Upper lobe of left lung (tissue), 6 donors: ENCODE data around the gene FAM180A. TPM values are rescaled to one million over a fixed set of nuclear protein-coding genes. Genes with fewer than 3 reads are reported as not detected.

Source experiments
- ATAC-seq, 2 donors: fragments of 200-7000 bp; cut with Tn5 transposase; one replicate each; pipeline ENCODE4 v1.9.1; 2022; ENCODE audit warnings: mild to moderate bottlenecking in 2 of 2, moderate library complexity in 2 of 2; ENCODE audit not compliant: low FRiP score in 2 of 2
- DNase-seq, 2 donors: peaks; one replicate each; pipeline ENCODE4 v3.0.0-alpha.2; 2019 to 2020
- H3K27ac ChIP-seq, 4 donors: fragments of 200-600 bp; sonication (generic); one replicate each; pipeline ENCODE4 v1.5.1; 2016 to 2019
- H3K27me3 ChIP-seq, 4 donors: fragments of 200-600 bp; sonication (generic); one replicate each; pipeline ENCODE4 v1.5.1; 2017 to 2019
- H3K36me3 ChIP-seq, 4 donors: fragments of 200-600 bp; sonication (generic); one replicate each; pipeline ENCODE4 v1.5.1; 2016 to 2019
- H3K4me1 ChIP-seq, 4 donors: fragments of 200-600 bp; sonication (generic); one replicate each; pipeline ENCODE4 v1.5.1; 2018 to 2019
- H3K4me3 ChIP-seq, 4 donors: fragments of 200-600 bp; sonication (generic); one replicate each; pipeline ENCODE4 v1.5.1; 2017 to 2019; ENCODE audit warnings: mild to moderate bottlenecking in 2 of 4, moderate library complexity in 1 of 4
- H3K9me3 ChIP-seq, 4 donors: fragments of 200-600 bp; sonication (generic); one replicate each; pipeline ENCODE4 v1.5.1; 2018 to 2019
- EP300 ChIP-seq, 4 donors: sonication (generic); formaldehyde crosslinking; IDR thresholded peaks; one replicate each; pipeline ENCODE4 v1.5.1; 2017; ENCODE audit warnings: antibody characterized with exemption in 4 of 4, control low read depth in 2 of 4
- POLR2A ChIP-seq, 4 donors: fragments of 450-650 bp; IDR thresholded peaks; one replicate each; pipeline ENCODE4 v1.5.1; 2016 to 2017; ENCODE audit warnings: antibody characterized with exemption in 4 of 4, mild to moderate bottlenecking in 2 of 4
- POLR2AphosphoS5 ChIP-seq, 2 donors: sonication (generic); formaldehyde crosslinking; IDR thresholded peaks; one replicate each; pipeline ENCODE4 v1.5.1; 2017; ENCODE audit warnings: antibody characterized with exemption in 2 of 2
- WGBS, 2 donors: methylation state at CpG; one replicate each; pipeline ENCODE4 v1.1.5; 2017 to 2018; 5-methylcytosine and 5-hydroxymethylcytosine counted together
- total RNA-seq, 6 donors: library from RNA; depleted of rRNA in 4 of 6; stranded (reverse); fragments of >200 nt in 4 of 6; gene quantifications; one replicate each; pipeline versions ENCODE4 v1.1.0 to v1.2.1, GENCODE V29; 2016 to 2021
- TF ChIP-seq, protein P1 (sequence below), 6 experiments: fragments of 450-650 bp in 4 of 6; fragments of 200-600 bp in 2 of 6; sonication (generic) in 2 of 6; IDR thresholded peaks; one replicate each; pipeline ENCODE4 v1.5.1; 2016 to 2019; ENCODE audit warnings: antibody characterized with exemption in 6 of 6
- donor health status: DM: no; HTN: no; CAD: no; lungs with moderate emphysema.
- donor health status: DM: no; HTN: yes; CAD: no; lungs with severe emphysema.

Gene FAM180A
- total RNA-seq, 6 donors from 2014 or later: 1.0 to 4.8 (median 2.5) TPM; not detected in 2

DNA sequence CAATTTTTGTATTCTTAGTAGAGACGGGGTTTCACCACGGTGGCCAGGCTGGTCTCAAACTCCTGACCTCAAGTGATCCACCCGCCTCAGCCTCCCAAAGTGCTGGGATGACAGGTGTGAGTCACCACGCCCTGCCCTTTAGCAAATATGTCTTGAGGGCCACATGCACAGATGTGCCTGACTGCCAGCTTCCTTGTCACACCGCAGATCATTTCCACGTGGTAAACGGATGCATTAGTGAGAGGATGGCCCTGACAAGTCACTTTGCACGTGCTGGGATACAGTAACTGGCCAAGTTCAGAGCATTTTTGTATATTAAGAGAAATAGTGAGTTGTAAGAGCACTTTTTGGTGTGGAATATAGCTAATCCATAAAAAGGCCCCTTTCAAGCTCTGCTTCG is 44.3 kb upstream of the FAM180A start:
- DNase-seq: no peak
- Histone ChIP-seq H3K4me3 (no peak overlapping the region), H3K4me1 (peaks cover 0 to 7% (median 0%) of the 10 kb centered on the region in 4 donors), H3K27me3 (no peaks in the 10 kb centered on the region), H3K27ac (no peak overlapping the region), H3K9me3 (no peaks in the 10 kb centered on the region), H3K36me3 (no peaks in the 10 kb centered on the region)
- TF ChIP-seq POLR2AphosphoS5 (IDR thresholded peaks at IDR 0.05): no peak
- TF ChIP-seq EP300 (IDR thresholded peaks at IDR 0.05): no peak
- no peak for TF ChIP-seq POLR2A (IDR thresholded peaks at IDR 0.05)
- TF ChIP-seq, protein P1, sequence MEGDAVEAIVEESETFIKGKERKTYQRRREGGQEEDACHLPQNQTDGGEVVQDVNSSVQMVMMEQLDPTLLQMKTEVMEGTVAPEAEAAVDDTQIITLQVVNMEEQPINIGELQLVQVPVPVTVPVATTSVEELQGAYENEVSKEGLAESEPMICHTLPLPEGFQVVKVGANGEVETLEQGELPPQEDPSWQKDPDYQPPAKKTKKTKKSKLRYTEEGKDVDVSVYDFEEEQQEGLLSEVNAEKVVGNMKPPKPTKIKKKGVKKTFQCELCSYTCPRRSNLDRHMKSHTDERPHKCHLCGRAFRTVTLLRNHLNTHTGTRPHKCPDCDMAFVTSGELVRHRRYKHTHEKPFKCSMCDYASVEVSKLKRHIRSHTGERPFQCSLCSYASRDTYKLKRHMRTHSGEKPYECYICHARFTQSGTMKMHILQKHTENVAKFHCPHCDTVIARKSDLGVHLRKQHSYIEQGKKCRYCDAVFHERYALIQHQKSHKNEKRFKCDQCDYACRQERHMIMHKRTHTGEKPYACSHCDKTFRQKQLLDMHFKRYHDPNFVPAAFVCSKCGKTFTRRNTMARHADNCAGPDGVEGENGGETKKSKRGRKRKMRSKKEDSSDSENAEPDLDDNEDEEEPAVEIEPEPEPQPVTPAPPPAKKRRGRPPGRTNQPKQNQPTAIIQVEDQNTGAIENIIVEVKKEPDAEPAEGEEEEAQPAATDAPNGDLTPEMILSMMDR (IDR thresholded peaks at IDR 0.05): no peak
- WGBS, 2 donors: 89 to 91% methylated on average over 9 of the region's 9 CpGs
- no peak for ATAC-seq

DNA sequence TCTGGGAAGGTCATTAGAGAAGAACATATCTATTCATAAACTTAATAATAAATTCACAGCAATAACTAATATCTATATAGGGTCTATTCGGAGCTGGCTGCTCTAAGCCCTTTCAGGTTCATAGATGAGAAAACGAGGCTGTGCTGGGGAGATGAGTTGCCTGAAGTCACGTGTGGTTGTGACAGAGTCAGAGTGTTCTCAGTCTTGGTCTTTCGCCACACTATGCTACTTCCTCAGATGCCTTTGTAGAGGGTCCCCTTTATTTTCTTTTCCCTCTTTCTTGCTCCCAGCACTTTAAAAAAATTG is 43.7 kb upstream of the FAM180A start:
- peak in 1 of 2 donors; percentile 32 for DNase-seq
- Histone ChIP-seq H3K27me3 (no peaks in the 10 kb centered on the region), H3K4me3 (no peak overlapping the region), H3K36me3 (no peaks in the 10 kb centered on the region), H3K27ac (no peak overlapping the region), H3K9me3 (no peaks in the 10 kb centered on the region), H3K4me1 (peaks cover 0 to 7% (median 0%) of the 10 kb centered on the region in 4 donors)
- TF ChIP-seq POLR2AphosphoS5 (IDR thresholded peaks at IDR 0.05): no peak
- WGBS, 2 donors: 54 to 73% methylated on average over 4 of the region's 4 CpGs
- ATAC-seq: no peak

DNA sequence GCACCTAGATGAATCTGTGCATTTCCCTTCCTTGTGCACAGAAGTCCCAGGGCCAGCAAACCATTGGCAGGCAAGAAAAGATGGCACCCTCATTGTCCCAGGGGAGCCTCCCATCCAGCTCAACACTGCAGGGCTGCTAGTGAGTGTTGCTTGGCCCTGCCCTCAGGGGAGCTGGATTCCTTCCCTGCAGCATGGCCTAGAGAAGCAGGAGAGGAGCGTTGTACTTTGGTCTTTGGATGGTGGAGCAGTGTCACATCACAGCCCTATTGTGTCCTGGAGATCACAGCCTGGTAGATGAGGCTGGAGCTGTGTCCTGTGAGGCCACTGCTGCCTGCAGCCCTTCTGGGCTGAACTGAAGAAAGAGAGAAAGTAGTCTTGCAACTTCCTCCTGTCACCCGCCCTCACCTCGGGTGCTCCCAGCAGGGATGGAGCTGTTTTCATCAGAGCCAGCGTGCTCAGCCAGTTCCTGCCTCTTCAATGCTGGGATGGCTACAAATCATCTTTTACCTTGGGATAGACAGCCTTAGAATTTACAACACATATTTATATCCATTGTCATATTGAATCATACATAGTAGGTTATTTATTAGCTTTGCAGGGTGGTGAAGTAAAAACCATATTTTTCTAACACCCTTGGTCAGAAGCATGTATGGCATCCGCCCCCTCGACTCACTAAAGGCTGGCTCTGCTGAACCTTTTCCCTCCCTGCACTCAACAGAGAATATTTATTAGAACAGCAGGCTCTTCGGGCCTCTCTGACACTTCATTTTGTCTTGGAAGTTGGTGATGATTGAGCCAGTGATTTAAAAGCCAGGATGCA is 43.1 kb upstream of the FAM180A start:
- H3K4me3 ChIP-seq: no peak overlapping the region
- TF ChIP-seq POLR2AphosphoS5 (IDR thresholded peaks at IDR 0.05) (no peak), EP300 (IDR thresholded peaks at IDR 0.05) (no peak)
- TF ChIP-seq, protein P1 (IDR thresholded peaks at IDR 0.05): no peak
- DNase-seq (peak in 1 of 2 donors; percentile 32), ATAC-seq (no peak)
- H3K9me3 ChIP-seq: no peaks in the 10 kb centered on the region
- peaks cover 0 to 7% (median 0%) of the 10 kb centered on the region in 4 donors for H3K4me1 ChIP-seq
- H3K27me3 ChIP-seq: no peaks in the 10 kb centered on the region
- no peak overlapping the region for H3K27ac ChIP-seq
- H3K36me3 ChIP-seq: no peaks in the 10 kb centered on the region
- WGBS, 2 donors: 63 to 68% methylated on average over 7 of the region's 7 CpGs

DNA sequence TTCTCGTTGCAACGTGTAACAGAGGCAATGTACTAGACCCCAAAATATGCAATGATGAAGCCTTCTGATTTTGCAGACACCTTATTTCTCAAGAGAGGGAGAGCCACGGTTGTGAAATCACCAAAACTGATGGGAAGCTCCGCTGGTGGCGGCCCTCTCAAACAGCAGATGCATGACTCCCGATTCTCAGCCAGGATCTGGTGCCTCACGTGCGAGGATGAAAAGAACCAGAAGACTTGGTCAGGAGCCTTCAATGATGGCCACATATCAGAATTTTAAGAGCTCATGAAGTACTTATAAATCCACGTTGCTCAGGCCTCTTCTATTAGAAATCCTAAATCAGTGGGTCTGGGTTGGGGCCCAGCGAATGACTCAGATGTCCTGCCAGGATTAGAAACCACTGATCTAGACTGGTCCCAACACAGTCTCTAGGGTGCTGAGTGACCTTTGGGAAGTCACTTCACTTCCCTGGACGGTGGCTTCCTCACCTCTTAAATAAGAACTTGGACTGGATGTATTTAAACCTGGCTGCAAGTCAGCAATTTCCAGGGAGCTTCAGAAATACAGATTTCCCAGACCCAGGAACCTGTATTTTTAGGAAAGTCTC is 41.9 kb upstream of the FAM180A start:
- DNase-seq: no peak
- H3K4me1 ChIP-seq: peaks cover 0 to 7% (median 0%) of the 10 kb centered on the region in 4 donors
- no peak overlapping the region for H3K4me3 ChIP-seq
- no peaks in the 10 kb centered on the region for H3K36me3 ChIP-seq
- WGBS, 2 donors: 79 to 91% methylated on average over 11 of the region's 11 CpGs
- H3K9me3 ChIP-seq: no peaks in the 10 kb centered on the region
- TF ChIP-seq POLR2AphosphoS5 (IDR thresholded peaks at IDR 0.05) (no peak), EP300 (IDR thresholded peaks at IDR 0.05) (no peak), POLR2A (IDR thresholded peaks at IDR 0.05) (no peak)
- TF ChIP-seq, protein P1 (IDR thresholded peaks at IDR 0.05): no peak
- ATAC-seq: no peak
- no peaks in the 10 kb centered on the region for H3K27me3 ChIP-seq
- H3K27ac ChIP-seq: no peak overlapping the region

DNA sequence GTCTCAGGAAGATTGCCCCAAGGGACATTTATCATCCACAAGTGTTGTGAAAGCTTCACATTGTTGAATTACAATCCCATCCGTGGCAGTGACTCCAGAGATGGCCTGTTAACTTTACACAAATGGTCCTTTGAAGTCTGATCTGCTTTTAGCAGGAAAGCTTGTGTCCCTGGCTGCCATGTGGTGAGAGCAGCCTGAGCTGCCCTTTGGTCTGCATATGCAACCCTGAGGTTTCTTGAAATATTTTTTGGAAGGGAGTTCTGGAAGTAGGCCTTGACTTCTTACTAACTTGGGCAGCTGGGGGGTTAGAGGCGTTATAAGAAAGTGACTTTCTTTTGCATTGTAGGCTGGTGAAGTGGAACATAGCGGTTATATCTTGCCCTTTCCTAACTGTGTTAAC is 41.3 kb upstream of the FAM180A start:
- peaks cover 0 to 7% (median 0%) of the 10 kb centered on the region in 4 donors for H3K4me1 ChIP-seq
- DNase-seq (no peak), ATAC-seq (no peak)
- H3K9me3 ChIP-seq: no peaks in the 10 kb centered on the region
- H3K4me3 ChIP-seq: no peak overlapping the region
- H3K36me3 ChIP-seq: no peaks in the 10 kb centered on the region
- no peaks in the 10 kb centered on the region for H3K27me3 ChIP-seq
- H3K27ac ChIP-seq: no peak overlapping the region
- TF ChIP-seq, protein P1 (IDR thresholded peaks at IDR 0.05): no peak
- TF ChIP-seq EP300 (IDR thresholded peaks at IDR 0.05): no peak
- TF ChIP-seq POLR2AphosphoS5 (IDR thresholded peaks at IDR 0.05): no peak
- no peak for TF ChIP-seq POLR2A (IDR thresholded peaks at IDR 0.05)
- 72 to 75% methylated on average over 3 of the region's 3 CpGs for WGBS, 2 donors
